DMS53 treated with DMSO at 0.1 percent for 48 hours (cell line): ENCODE measurements around the gene PITPNM3.
"Not testable (repeated sequence)": the region's sequence is repeated elsewhere in the genome, so short reads cannot be mapped to it uniquely, and the experiment has no call there.

ENCODE experiments used
- DNase-seq: peaks from one replicate; lab custom pipeline; 2025; ENCODE audit not compliant: unreplicated experiment; lab: John Stamatoyannopoulos, UW

Gene PITPNM3

DNA sequence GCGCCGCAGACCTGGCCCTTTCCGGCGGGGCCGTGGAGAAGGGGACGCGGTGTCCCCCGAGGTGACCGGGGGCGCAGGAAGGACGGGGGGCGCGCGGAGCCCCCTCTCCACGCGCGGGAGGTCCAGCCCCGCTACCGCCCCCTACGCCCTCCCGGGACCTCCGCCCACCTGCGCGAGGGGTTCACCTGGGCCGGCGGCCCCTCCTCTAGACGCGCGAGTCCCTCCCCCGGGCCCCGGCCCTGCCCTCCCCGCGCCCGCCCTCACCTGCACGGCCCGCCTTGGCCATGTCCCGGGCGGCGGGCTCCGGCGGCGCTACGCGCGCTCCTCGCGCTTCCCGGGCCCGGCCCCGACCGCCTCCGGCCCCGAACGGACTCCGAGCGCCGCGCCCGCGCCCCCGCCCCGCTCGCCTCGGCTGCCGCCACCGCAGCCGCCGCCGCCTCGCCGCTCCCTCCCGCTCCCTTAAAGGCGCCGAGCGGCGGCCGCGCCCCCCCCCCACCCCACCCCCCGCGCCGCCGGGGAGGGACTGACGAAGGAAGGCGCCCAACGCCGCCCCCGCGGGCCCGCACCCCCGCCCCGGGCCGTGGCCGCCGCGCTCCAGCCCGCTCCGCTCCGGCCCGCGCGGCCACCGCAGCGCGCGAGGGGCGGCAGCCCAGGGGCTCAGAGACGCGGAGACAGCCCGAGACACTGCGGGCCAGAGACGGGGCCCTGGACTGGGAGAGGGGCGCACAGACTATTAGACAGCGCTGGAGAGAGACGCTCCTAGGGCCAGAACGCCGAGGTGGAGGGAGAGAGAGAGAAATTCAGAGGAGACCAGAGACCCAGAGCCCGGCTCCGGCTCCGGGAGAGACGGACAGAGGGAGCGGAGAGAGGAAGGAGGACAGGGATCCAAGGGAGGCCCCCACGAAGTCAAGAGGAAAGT is at the start of gene PITPNM3:
TSS of gene PITPNM3 (minus strand) at position 435 of the 919 bp plus-strand sequence. CDS start at position 286, 149 bp downstream.
- no peak for DNase-seq

DNA sequence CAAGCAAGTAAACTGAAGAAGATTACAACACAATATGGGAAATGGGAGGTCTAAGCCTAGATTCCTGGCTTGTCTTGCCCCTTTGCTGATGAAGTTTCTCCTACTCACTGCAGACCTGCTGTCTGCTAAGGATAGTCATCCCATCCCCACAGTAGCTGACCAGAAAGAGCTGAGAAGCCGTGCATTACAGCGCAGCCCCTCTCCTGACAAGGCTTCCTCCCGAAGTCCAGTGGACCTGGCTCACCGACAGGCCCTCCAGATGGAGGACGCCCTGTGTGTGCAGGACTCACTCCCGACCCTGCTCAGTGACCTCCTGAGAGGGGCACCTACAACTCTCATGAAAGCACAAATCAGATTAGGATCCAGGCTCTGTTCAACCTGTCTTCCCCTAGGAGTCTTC is 48.8 kb upstream of the PITPNM3 start:
- DNase-seq: no peak

DNA sequence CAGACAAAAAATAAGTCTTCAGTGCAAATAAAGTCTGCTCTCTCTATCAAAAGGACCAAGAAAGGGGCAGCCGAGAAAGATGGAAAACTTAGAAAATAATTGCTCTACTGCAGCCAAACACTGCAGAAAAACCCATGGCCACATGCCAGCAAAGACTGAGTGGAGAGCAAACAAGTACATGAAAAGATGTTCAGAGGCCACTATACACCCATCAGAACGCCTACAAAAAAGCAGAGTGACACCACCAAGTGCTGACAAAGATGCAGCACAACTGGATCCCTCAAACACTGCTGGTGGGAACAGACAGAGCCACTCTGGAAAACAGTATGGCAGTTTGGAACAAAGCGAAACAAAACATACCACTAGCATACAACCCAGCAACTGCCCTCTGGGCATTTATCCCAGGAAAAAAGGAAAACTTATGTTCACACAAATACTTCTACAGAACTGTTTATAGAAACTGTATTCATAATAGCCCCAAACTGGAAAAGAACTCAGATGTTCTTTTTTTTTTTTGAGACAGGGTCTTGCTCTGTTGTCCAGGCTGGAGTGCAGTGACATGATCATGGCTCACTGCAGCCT is 47.5 kb upstream of the PITPNM3 start:
- no peak for DNase-seq

DNA sequence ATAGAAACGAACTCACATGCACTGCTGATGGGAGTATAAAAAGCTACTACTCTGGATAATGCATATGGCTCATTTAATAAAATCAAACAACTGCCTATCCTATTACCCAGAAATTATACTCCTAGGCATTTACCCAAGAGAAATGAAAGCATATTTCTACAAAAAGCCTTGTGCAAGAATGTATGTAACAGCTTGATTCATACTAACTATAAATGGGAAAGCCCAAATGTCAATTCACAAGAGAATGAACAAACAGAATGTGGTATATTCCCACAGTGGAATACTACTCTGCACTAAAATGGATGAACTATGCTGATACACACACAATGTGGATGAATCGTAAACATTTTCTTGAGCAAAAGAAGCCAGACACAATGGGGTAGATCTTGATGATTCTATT is 45.8 kb upstream of the PITPNM3 start:
- DNase-seq: no peak

DNA sequence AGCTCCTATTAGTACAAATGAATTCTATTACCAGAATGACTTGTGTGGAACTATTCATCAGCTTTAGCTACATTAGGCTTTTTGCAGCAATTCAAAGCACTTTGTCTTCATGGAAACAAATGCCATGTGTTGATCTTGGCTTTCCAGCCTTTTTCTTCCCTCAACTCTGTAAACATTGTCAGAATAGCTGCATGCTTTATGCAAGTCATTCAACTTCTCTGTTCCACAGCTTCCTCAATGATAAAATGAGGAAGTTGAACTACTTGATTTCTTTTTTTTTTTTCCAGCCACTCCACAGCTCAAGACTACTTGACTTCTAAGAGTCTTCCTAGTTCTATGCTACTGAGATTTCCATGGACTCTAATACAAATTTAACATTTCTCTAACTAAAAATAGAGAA is 43.0 kb upstream of the PITPNM3 start:
- no peak for DNase-seq

DNA sequence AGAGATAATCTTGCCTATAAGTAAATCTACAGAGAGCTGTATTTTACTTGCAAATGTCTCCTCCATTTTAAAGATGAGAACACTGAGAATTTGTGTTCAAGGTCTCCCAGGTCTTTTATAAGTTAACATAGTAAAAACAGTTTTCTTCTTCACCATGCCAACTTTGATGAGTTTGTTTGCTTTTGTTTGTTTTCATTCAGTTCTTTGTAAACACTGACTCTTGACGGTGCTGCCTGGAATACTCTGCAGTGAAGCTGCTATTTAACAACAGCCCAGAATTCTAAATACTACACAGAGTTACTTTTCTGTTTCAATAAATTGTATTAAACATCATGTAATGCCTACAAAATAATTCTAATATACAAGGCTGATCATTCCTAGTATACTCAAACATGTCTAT is 41.4 kb upstream of the PITPNM3 start:
- DNase-seq: no peak

DNA sequence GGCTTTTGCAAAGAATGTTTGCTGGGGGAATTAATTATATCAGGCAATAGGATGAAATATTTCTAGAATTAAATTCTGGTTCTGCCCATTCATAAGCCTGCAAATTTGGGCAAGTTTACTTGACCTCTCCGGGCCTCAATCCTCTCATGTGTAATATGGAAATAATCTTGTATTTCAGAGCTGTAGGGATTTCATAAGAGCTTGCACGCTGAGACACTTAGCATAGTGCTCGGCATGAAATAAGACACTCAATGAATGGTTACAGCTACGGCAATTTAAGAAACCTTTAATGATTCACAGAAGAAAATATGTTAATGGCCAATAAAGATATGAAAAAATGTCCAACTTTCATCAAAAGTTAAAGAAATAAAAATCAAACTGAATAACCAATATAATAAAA is 40.6 kb upstream of the PITPNM3 start:
- no peak for DNase-seq

DNA sequence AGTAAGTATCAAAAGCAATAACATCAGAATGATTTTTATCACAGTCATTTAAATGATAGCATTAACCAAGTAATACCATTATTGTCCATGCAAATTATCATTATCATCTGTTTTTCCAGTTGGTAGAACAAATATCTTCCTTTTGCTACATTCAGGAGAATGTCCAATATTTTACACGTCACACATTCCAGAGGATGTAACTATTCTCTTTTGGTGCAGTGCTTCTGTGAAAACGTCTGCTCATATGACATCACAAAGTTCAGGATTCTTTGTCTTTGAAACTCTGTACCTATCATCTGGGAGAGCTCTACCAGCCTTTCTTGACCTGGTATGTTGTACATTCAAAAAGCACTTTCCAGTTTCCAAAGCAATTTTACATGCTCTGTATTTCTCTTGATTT is 40.2 kb upstream of the PITPNM3 start:
- DNase-seq: no peak

DNA sequence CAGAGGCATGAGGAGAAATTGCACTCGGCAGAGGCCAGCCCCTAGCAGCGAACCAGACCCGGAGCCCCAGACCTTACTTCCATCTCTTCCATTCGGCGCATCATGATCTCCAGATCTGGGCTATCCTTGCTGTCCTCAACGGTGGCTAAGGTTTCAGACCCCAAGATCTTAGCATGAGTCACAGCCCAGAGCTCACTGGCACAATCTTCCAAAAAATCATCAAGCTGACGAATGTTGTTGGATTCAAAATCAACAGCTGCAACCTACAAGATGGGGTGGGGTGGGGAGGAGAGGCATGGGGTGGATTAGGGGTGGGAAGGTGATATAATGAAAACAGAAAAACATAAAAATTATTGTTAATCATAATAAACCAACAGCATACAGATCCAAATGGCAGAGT is 39.7 kb upstream of the PITPNM3 start:
- DNase-seq: no peak

DNA sequence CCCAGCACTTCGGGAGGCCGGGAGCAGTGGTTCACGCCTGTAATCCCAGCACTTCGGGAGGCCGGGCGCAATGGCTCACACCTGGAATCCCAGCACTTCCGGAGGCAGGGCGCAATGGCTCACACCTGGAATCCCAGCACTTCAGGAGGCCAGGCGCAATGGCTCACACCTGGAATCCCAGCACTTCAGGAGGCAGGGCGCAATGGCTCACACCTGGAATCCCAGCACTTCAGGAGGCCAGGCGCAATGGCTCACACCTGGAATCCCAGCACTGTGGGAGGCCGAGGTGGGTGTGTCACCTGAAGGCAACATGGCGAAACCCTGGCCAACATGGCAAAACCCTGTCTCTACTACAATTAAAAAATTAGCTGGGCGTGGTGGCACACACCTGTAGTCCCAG is 37.0 kb upstream of the PITPNM3 start:
- DNase-seq: not testable (repeated sequence)

DNA sequence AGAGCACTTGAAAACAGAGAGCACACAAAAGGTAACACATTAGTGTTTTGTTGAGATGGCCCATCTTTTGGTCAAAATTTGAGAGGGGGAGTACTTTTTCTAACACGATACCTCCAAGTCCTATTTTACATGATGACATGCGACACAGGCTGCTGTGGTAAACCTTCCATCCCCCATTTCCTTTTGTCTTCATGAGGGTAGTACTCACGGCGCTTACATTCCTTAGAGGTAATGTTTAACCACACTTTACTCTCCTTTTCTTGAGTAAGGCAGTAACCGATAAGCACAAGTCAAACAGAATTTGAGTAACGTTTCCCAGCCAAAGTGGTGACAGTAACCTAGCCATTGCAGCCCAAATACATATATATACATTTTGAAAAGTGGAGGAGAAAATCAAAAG is 35.8 kb upstream of the PITPNM3 start:
- peak; percentile 54 for DNase-seq

DNA sequence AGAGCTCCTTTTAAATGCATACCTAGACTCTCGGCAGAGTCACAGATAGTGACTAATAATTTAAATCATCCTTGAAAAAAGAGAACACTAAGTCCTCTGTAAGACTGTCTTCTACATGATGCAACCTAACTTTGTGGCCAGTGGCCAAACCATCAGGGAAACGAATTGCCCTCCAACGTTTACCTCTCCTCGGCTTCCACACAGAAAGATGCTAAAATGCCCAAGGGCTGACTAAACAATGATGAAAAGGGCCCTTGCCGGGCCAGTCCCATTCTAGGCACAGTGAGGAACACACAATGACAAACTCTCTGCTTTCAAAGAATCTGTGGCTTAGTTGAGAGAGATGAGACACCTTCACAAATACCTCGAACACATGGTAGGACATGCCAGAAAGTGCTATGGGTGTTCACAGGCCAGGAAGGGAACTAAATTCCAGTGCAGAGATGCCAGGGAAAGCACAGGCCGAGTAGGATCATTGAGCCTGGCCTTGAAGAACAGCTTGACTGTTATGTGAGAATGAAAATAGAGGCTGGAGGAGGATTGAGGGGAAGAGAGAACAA is 35.3 kb upstream of the PITPNM3 start:
- no peak for DNase-seq

DNA sequence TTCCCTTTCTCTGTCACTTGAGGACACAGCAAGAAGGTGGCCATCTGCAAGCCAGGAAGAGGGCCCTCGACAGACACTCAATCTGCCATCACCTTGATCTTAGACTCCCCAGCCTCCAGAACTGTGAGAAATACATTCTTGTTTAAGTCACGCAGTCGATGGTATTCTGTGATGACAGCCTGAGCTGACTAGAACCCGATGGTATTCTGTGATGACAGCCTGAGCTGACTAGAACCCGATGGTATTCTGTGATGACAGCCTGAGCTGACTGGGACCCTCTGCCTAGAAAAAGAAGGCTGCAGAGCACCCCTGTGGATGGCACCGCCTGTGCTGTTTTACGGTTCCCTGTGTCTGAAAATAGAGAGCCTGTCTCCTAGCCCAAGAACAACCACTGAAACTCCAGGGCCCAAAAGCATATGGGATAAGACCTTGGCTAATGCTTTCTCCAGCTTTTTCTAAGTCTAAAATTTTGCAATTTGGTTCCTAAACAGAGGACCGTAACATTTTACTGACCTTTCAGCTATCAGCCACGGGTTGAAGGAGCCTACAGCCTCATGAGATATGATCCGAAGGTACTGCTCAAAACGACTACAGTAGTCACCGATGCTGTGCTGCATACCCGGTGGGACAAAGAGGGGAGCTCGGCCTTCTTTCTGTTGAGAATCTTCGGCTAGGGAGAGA is 33.1 kb upstream of the PITPNM3 start:
- DNase-seq: no peak

DNA sequence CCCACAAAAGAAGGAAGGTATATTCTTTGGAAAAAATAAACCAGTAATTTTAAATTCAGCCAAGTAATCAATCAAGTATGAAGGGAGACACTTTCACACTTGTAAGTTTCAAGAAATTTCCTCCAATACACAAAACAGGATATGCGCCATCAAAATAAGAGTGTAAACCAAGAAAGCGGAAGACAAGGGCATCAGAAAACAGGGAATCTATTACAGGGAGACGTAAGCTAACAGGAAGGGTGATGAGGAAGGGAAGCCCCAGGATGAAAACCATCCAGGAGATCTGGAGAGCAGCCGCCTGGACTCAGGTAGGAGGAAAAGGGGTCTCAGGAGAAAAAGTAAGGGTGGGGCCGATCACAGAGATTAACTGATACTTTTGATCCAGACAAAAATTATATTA is 31.8 kb upstream of the PITPNM3 start:
- no peak for DNase-seq

DNA sequence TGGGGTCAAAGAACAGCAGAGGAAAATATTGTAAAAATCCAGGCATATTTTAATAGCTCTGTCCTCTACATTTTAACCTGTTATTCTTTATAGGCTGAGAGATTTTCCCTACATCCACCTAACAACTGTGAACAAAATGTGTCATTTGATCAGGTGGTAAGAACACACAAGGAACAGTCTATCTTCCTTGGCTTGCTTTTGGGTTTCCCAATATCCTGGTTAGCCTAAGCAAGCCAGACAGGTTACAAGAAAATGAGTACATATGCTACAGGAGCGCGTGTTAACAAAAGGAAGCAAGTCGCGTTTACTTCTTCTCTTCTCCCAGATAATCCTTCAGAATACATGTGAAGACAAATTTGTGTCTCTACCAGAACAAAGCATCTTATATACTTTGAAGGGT is 31.0 kb upstream of the PITPNM3 start:
- DNase-seq: no peak

DNA sequence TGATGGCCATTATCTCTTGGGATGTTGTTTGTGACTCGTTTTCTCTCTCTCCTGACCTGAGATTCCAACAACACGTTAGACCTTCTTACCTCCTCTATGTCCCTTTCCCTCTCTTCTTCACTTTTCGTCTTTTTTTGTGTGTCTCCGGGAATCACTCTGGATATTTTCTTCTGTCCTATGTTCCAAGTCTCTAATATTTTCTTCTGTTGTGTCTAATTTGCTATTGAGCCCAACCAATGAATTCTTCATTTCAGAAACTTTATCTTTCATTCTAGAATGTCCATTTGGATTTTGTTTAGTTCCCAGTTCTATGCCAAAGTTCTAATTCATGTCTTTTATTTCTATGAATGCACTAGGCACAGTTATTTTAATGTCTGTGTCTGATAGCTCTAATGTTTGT is 27.1 kb upstream of the PITPNM3 start:
- no peak for DNase-seq

DNA sequence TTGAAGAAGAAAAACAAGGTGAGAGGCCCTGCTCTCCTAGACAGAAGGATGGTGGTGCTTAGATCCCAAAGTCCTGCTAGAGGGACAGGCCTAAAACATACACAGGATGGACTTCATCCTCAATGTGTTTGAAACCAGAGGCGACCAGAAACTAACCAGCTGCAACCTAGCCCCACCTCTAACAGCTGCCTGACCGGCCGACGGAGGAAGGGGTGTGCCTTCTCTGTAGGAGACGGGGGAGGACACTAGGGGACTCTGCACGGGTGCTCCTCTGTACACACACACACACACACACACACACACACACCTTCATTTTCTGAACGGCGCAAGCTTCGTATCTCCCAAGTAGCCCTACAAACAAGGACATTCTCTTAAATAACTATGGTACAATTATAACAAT is 24.3 kb upstream of the PITPNM3 start:
- no peak for DNase-seq

DNA sequence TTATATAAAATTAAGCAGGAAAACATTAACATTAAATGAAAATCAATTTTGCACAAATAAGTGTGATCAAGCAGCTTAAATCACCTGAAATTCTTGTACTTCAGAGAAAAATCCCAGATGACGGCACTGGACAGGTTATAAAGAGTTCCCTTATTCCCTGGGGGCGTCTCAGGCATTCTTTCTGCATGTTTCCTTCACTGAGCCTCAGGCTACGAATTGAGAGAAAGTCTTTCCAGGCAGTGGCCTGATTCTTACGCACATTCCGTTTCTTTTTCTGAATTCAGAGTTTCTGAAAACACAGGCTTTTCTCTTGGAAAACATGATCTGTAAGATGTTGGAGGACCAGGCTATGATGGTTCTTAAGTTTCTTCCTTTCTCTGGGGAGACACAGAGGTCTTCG is 22.1 kb upstream of the PITPNM3 start:
- DNase-seq: no peak

DNA sequence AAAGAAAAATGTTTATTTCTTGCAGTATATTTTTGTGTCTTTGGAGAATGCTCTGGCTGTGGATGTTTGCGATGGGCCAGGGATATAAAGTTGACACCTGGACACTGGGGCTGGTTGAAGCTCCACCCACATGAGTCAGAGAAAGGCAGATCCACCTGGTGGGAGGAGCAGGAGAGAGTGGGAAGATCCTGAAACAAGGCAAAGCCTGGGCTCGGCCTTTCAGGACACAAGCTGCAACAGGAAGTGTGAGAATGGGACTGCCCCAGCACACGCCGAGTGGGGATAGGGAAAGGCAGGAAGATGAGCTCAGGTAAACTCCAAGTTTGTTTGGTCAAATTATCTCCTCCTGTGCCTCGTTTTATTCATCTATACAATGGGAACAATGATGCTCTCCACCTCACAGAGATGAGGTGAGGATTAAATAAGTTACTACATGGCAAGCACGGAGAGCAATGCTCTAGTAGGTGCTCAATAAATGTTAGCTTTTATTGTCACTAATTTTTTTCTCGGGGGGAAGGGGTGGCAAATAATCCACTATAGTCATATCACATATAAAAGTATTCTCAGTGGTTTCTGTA is 21.4 kb upstream of the PITPNM3 start:
- DNase-seq: peak; percentile 74

DNA sequence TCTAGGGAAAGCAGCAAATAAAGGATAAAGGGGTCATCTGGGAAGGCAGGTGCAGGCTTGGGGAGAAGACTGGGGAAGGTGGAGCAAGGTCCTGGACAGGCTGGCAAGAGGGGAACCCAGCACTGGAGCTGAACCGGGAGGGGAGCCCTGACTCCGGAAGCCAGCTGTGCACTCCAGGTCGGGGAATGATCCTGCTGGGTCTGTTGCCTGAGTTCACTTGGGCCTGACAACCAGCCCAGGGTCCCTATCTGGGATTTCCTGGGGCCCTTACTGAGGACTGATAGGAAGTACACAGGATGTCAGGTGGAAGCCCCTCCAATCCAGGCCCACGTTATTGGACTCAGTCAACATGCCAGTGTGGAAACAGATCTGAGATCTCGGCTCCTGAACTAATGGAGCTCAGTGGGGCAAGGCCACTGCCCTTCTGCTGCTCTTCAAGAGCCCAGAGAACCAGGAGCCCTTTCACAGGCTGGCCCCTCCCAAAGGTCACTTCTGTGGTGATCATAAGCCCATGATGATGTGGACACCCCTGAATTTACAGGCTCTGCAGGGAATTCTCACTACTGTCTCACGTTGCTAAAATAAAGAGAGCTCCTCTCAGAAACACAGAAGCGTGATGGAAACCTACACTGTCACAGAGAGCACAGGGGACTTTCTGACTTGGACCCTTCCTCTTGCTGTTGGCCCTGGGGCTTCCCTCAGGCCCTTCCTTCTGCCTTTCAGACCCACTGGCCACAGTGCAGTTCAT is 19.9 kb upstream of the PITPNM3 start:
- DNase-seq: no peak

DNA sequence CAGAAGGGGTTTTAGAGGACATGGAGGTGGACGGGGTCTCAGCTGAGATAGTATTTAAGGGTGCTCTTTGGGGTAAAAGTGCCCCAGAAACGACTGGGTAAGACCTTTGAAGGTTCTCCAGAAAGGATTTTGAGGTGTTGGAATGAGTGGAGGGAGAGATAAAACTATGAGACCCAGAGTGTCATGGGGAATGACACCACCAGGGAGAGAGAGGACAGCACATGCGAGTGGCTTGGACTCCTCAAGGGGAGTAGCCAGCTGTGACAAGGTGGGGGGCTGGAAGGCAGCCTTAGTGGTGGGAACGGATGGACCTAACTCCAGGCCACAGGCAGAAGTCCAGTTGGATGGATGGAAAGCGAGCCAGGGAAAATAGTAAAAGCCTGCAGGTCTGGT is 19.2 kb upstream of the PITPNM3 start:
- no peak for DNase-seq
